Measurements from ENCODE around the gene AFAP1L1.

The AFAP1L1 gene

GRCh38 chr5:149310947-149311658 is 39.4 kb downstream of the AFAP1L1 start:
- no peak overlapping the region for H3K4me3 ChIP-seq (ENCODE audit: low read depth, low read length)

GRCh38 chr5:149313151-149313841 is 41.6 kb downstream of the AFAP1L1 start:
- H3K4me3 ChIP-seq (ENCODE audit: low read depth, low read length), result no peak overlapping the region

GRCh38 chr5:149314571-149315111 is 43.0 kb downstream of the AFAP1L1 start:
- no peak overlapping the region for H3K4me3 ChIP-seq (ENCODE audit: low read depth, low read length)

GRCh38 chr5:149315753-149316152 is 44.1 kb downstream of the AFAP1L1 start:
- no peak overlapping the region for H3K4me3 ChIP-seq (ENCODE audit: low read depth, low read length)

GRCh38 chr5:149317281-149318048 is 45.8 kb downstream of the AFAP1L1 start:
- H3K4me3 ChIP-seq (ENCODE audit: low read depth, low read length), result no peak overlapping the region

- H3K4me3 ChIP-seq (ENCODE audit: low read depth, low read length), result no peak overlapping the region
Observed at GRCh38 chr5:149319174-149319573, 47.5 kb downstream of the AFAP1L1 start.

- no peak overlapping the region for H3K4me3 ChIP-seq (ENCODE audit: low read depth, low read length)
Observed at GRCh38 chr5:149320791-149321330, 49.2 kb downstream of the AFAP1L1 start.

- no peak overlapping the region for H3K4me3 ChIP-seq (ENCODE audit: low read depth, low read length)
Observed at GRCh38 chr5:149322518-149322917, 50.9 kb downstream of the AFAP1L1 start.

GRCh38 chr5:149323210-149323609 is 51.6 kb downstream of the AFAP1L1 start:
- no peak overlapping the region for H3K4me3 ChIP-seq (ENCODE audit: low read depth, low read length)

GRCh38 chr5:149323621-149324205 is 52.1 kb downstream of the AFAP1L1 start:
- no peak overlapping the region for H3K4me3 ChIP-seq (ENCODE audit: low read depth, low read length)

- no peak overlapping the region for H3K4me3 ChIP-seq (ENCODE audit: low read depth, low read length)
Observed at GRCh38 chr5:149324641-149325040, 53.0 kb downstream of the AFAP1L1 start.

GRCh38 chr5:149325166-149325735 is 53.6 kb downstream of the AFAP1L1 start:
- H3K4me3 ChIP-seq (ENCODE audit: low read depth, low read length), result no peak overlapping the region

- H3K4me3 ChIP-seq (ENCODE audit: low read depth, low read length), result no peak overlapping the region
Observed at GRCh38 chr5:149325894-149326293, 54.2 kb downstream of the AFAP1L1 start.

- no peak overlapping the region for H3K4me3 ChIP-seq (ENCODE audit: low read depth, low read length)
Observed at GRCh38 chr5:149326611-149327010, 55.0 kb downstream of the AFAP1L1 start.

- no peak overlapping the region for H3K4me3 ChIP-seq (ENCODE audit: low read depth, low read length)
Observed at GRCh38 chr5:149328177-149328576, 56.5 kb downstream of the AFAP1L1 start.

GRCh38 chr5:149333711-149334443 is 62.2 kb downstream of the AFAP1L1 start:
- no peak overlapping the region for H3K4me3 ChIP-seq (ENCODE audit: low read depth, low read length)

GRCh38 chr5:149337736-149338135 is 66.1 kb downstream of the AFAP1L1 start:
- H3K4me3 ChIP-seq (ENCODE audit: low read depth, low read length), result no peak overlapping the region

- H3K4me3 ChIP-seq (ENCODE audit: low read depth, low read length), result no peak overlapping the region
Observed at GRCh38 chr5:149338364-149338763, 66.7 kb downstream of the AFAP1L1 start.

- H3K4me3 ChIP-seq (ENCODE audit: low read depth, low read length), result no peak overlapping the region
Observed at GRCh38 chr5:149340920-149341319, 69.3 kb downstream of the AFAP1L1 start.

- no peak overlapping the region for H3K4me3 ChIP-seq (ENCODE audit: low read depth, low read length)
Observed at GRCh38 chr5:149341876-149342275, 70.2 kb downstream of the AFAP1L1 start.
